ENCODE data around the gene TBCE. TPM values are rescaled to one million over a fixed set of nuclear protein-coding genes. Genes with fewer than 3 reads are reported as not detected.

Gene TBCE
- total and polyA plus RNA-seq, 8 donors, result 19.6 to 65.8 (median 50.1) TPM

DNA sequence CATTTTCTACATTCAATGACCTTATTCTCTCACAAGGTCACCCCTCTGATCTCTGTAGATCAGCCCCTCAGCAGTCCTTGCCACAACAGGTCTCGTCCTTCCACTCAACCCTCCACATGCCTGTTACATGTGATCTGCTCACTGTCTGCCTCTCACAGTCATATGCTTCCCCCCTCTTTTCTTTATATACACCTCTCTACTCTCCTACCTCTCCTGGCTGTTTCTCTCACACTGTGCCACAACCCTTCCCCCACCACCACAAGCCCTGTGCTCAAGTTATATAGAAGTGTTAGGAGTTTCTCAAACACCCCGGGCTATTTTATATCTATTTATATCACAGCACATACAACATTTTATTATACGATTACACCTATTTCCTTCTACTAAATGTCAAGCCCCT is 124.4 kb downstream of the TBCE start:
- Histone ChIP-seq H3K4me1 (no peaks in the 10 kb centered on the region), H3K27me3 (no peaks in the 10 kb centered on the region), H3K27ac (no peak overlapping the region), H3K36me3 (peaks cover 0 to 36% of the 10 kb centered on the region in 2 donors), H3K9me3 (no peaks in the 10 kb centered on the region), H3K4me3 (no peak overlapping the region)
- ATAC-seq (no peak), DNase-seq (no peak)
- intact Hi-C loops (cut with DNase I), result no loop called here
- TF ChIP-seq, protein P1, sequence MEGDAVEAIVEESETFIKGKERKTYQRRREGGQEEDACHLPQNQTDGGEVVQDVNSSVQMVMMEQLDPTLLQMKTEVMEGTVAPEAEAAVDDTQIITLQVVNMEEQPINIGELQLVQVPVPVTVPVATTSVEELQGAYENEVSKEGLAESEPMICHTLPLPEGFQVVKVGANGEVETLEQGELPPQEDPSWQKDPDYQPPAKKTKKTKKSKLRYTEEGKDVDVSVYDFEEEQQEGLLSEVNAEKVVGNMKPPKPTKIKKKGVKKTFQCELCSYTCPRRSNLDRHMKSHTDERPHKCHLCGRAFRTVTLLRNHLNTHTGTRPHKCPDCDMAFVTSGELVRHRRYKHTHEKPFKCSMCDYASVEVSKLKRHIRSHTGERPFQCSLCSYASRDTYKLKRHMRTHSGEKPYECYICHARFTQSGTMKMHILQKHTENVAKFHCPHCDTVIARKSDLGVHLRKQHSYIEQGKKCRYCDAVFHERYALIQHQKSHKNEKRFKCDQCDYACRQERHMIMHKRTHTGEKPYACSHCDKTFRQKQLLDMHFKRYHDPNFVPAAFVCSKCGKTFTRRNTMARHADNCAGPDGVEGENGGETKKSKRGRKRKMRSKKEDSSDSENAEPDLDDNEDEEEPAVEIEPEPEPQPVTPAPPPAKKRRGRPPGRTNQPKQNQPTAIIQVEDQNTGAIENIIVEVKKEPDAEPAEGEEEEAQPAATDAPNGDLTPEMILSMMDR (IDR thresholded peaks at IDR 0.05), result no peak

DNA sequence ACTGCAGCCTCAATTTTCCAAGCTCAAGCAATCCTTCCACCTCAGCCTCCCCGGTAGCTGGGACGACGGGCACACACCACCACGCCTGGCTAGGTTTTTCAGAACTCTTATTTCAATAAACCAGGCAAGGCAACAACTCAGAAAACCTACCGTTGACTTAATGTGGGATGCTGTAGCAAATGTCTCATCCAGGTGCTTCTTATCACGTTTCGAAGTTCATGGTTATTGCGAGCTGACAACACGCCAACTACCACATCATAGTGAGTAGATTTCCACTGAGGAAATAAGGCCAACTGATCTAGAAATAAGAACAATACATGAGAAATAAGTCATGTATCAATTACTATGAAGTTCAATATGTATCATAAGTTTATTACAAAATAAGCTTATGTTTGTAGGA is 127.3 kb downstream of the TBCE start:
- TF ChIP-seq, protein P1 (IDR thresholded peaks at IDR 0.05), result no peak
- intact Hi-C loops (cut with DNase I), result no loop called here
- H3K36me3 ChIP-seq, result peaks cover 0 to 25% of the 10 kb centered on the region in 2 donors
- H3K4me1 ChIP-seq, result no peaks in the 10 kb centered on the region
- no peak for DNase-seq
- no peaks in the 10 kb centered on the region for H3K27me3 ChIP-seq
- H3K4me3 ChIP-seq, result no peak overlapping the region
- no peak overlapping the region for H3K27ac ChIP-seq
- no peak for ATAC-seq
- no peaks in the 10 kb centered on the region for H3K9me3 ChIP-seq

DNA sequence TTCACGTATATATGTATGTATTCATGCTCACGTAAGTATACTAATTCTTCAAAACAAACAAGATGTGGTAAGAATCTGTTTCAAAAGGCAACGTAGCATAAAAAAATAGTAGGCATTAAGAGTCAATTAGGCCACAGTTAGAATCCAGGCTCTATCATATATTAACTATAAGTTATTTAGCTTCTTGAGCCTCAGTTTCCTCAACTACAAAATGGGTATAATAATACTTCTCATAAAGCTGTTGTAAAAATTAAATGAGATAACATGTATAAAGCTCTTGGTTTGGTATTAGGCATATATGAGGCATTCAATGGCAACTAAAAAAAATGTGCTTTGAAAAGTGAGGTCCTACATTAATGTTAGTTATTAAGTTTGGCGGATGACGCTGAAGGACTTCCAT is 127.8 kb downstream of the TBCE start:
- no peak for ATAC-seq
- no peaks in the 10 kb centered on the region for H3K9me3 ChIP-seq

DNA sequence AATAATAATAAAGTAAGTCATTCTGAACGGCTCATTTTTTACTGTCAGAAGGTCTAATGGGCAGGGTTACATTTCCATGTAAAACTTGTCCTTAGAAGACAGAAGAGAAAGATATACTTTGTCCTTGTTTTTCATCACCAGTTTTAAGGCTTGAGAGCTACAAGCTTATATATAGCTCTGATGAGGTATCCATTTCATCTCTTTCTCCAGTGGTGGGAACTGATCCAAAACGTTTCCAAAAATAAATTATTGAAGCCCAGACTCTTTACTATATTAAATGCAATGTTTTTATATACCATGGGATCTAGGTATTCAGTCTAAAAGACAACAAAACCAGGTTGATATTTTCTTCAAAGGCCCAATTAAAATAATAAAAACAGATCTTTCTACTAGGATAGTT is 128.3 kb downstream of the TBCE start:
- TF ChIP-seq, protein P1 (IDR thresholded peaks at IDR 0.05), result no peak
- Histone ChIP-seq H3K27ac (no peak overlapping the region), H3K36me3 (peaks cover 0 to 25% of the 10 kb centered on the region in 2 donors), H3K27me3 (no peaks in the 10 kb centered on the region), H3K4me3 (no peak overlapping the region), H3K4me1 (no peaks in the 10 kb centered on the region), H3K9me3 (no peaks in the 10 kb centered on the region)
- DNase-seq (no peak), ATAC-seq (no peak)
- intact Hi-C loops (cut with DNase I), result no loop called here

More for the DNA sequence above, 127.8 kb downstream of the TBCE start:
- H3K4me3 ChIP-seq, result no peak overlapping the region
- DNase-seq, result no peak
- TF ChIP-seq, protein P1 (IDR thresholded peaks at IDR 0.05), result no peak
- no peaks in the 10 kb centered on the region for H3K4me1 ChIP-seq
- peaks cover 0 to 25% of the 10 kb centered on the region in 2 donors for H3K36me3 ChIP-seq
- H3K27ac ChIP-seq, result no peak overlapping the region
- intact Hi-C loops (cut with DNase I), result no loop called here
- no peaks in the 10 kb centered on the region for H3K27me3 ChIP-seq

DNA sequence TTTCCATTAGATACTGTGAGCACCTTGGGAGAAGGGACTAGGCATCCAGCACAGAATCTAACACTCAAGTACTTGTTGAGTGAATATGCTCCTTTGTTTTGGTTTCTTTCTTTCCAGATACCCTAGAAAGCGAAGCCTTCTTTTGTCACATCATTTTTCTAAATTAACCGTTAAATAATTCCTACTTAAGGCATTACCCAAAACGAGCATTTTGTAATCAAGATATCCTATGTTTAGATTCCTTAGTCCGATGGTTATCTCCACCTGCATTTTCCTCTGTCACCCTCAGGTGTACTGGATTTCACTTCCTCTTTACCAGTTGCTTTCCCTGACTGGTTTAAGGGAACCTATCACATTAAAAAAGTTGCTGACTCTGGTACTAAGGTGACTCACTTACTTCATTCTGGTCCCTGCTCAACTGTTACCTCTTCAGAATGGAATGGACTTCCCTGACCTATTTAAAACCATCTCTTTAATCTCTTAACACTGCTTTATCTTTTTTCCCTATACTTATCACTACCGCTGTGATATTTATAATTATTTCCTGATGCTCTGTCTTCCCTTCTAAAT is 133.8 kb downstream of the TBCE start:
- intact Hi-C loops (cut with DNase I), result no loop called here
- peaks cover 3 to 24% of the 10 kb centered on the region in 2 donors for H3K4me1 ChIP-seq
- no peak overlapping the region for H3K4me3 ChIP-seq
- DNase-seq, result no peak
- no peaks in the 10 kb centered on the region for H3K36me3 ChIP-seq
- no peak for ATAC-seq
- no peaks in the 10 kb centered on the region for H3K9me3 ChIP-seq
- H3K27ac ChIP-seq, result no peak overlapping the region
- TF ChIP-seq, protein P1 (IDR thresholded peaks at IDR 0.05), result no peak
- H3K27me3 ChIP-seq, result no peaks in the 10 kb centered on the region

Other genes with a start within 250 kb of the TBCE start
- gene TOMM20, start 238.6 kb upstream of the TBCE start, total RNA-seq, result 10 to 100 TPM; 71.6 to 89.4 TPM
- 100 to 1,000 TPM; 177 to 197 (median 192) TPM for gene TOMM20, start 238.6 kb upstream of the TBCE start, polyA plus RNA-seq (ENCODE audit: insufficient read length in 6 of 6)
- gene RBM34, start 206.2 kb upstream of the TBCE start, total RNA-seq, result 10 to 100 TPM; 52.2 to 57.5 TPM
- gene RBM34, start 206.2 kb upstream of the TBCE start, polyA plus RNA-seq (ENCODE audit: insufficient read length in 6 of 6), result 10 to 100 TPM; 64.6 to 77.2 (median 70.3) TPM
- 10 to 100 TPM; 29.0 to 39.2 TPM for gene ARID4B, start 39.2 kb upstream of the TBCE start, total RNA-seq
- 10 to 100 TPM; 45.8 to 57.9 (median 52.4) TPM for gene ARID4B, start 39.2 kb upstream of the TBCE start, polyA plus RNA-seq (ENCODE audit: insufficient read length in 6 of 6)
- 10 to 100 TPM; 30.5 to 36.4 TPM for gene GGPS1, start 38.9 kb upstream of the TBCE start, total RNA-seq
- 10 to 100 TPM; 41.2 to 51.5 (median 48.4) TPM for gene GGPS1, start 38.9 kb upstream of the TBCE start, polyA plus RNA-seq (ENCODE audit: insufficient read length in 6 of 6)
- 10 to 100 TPM; 18.1 to 22.9 TPM for gene B3GALNT2, start 137.0 kb downstream of the TBCE start, total RNA-seq
- 10 to 100 TPM; 23.3 to 31.1 (median 26.9) TPM for gene B3GALNT2, start 137.0 kb downstream of the TBCE start, polyA plus RNA-seq (ENCODE audit: insufficient read length in 6 of 6)